Activated CD4-positive, alpha-beta T cell treated with anti-CD3 and anti-CD28 coated beads for 24 hours (primary cell): ENCODE measurements around the gene PDE4D.
"Not testable (repeated sequence)": the region's sequence is repeated elsewhere in the genome, so short reads cannot be mapped to it uniquely, and the experiment has no call there.

ENCODE experiments used
- DNase-seq, 2 donors: peaks; one replicate each; pipeline ENCODE4 v3.0.0-alpha.2; 2020; ENCODE audit warnings: low read depth in 2 of 2

PDE4D gene

GRCh38 chr5:59768152-59769040 lies 125.1 kb downstream of the PDE4D start:
- no peak for DNase-seq

GRCh38 chr5:59767681-59768151 lies 125.8 kb downstream of the PDE4D start:
- DNase-seq: no peak

- DNase-seq: no peak
Observed at GRCh38 chr5:59767211-59767605, 126.3 kb downstream of the PDE4D start.

- no peak for DNase-seq
Observed at GRCh38 chr5:59766427-59767210, 126.9 kb downstream of the PDE4D start.

GRCh38 chr5:59765446-59765845 lies 128.1 kb downstream of the PDE4D start:
- no peak for DNase-seq

GRCh38 chr5:59764361-59764760 lies 129.2 kb downstream of the PDE4D start:
- DNase-seq: no peak

- DNase-seq: no peak
Observed at GRCh38 chr5:59763541-59763940, 130.0 kb downstream of the PDE4D start.

- DNase-seq: not testable (repeated sequence)
Observed at GRCh38 chr5:59762232-59762631, 131.3 kb downstream of the PDE4D start.

- DNase-seq: no peak
Observed at GRCh38 chr5:59760785-59761348, 132.7 kb downstream of the PDE4D start.

- no peak for DNase-seq
Observed at GRCh38 chr5:59759600-59760351, 133.8 kb downstream of the PDE4D start.

- no peak for DNase-seq
Observed at GRCh38 chr5:59758566-59758965, 135.0 kb downstream of the PDE4D start.

- no peak for DNase-seq
Observed at GRCh38 chr5:59757442-59757841, 136.1 kb downstream of the PDE4D start.

GRCh38 chr5:59756373-59757035 lies 137.0 kb downstream of the PDE4D start:
- DNase-seq: no peak

- no peak for DNase-seq
Observed at GRCh38 chr5:59755476-59755875, 138.1 kb downstream of the PDE4D start.

GRCh38 chr5:59753599-59753998 lies 139.9 kb downstream of the PDE4D start:
- no peak for DNase-seq

GRCh38 chr5:59749782-59750520 lies 143.6 kb downstream of the PDE4D start:
- DNase-seq: no peak

GRCh38 chr5:59748036-59748663 lies 145.4 kb downstream of the PDE4D start:
- not testable (repeated sequence) for DNase-seq

GRCh38 chr5:59746241-59746765 lies 147.2 kb downstream of the PDE4D start:
- no peak for DNase-seq

GRCh38 chr5:59745415-59745863 lies 148.1 kb downstream of the PDE4D start:
- no peak for DNase-seq
